Stimulated activated CD8-positive, alpha-beta memory T cell treated with anti-CD3 and anti-CD28 coated beads, Interleukin-12 subunit alpha, Interleukin-12 subunit beta, amount 100 ng/mL, for 24 hours (primary cell): ENCODE data around the gene DYNAP.

Experiments
- DNase-seq: peaks from one replicate; pipeline ENCODE4 v3.0.0-alpha.2; 2020; ENCODE audit errors: extremely low read depth

The DYNAP gene, protein sequence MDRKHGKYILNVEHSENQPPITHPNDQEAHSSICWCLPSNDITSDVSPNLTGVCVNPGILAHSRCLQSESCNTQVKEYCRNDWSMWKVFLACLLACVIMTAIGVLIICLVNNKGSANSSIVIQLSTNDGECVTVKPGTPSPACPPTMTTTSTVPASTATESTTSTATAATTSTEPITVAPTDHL

DNA sequence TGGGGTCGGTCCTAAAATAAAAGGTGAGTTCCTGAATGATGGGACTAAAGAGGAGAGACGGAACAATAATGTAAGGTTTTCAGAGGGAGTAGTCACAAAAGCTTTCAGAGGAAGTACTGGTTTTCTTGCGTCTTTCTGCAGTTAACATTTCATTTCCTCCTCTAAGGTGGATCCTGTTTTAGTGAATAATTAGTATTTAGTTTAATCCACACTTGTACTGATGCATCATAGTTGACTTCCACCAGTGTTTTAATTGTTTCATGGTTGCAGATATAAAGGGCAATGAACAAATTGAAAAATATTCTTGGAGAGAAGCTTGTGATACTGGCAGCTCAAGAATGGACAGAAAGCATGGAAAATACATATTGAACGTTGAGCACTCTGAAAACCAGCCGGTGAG is at the start of gene DYNAP:
Gene DYNAP, plus strand, starts transcription at position 301 of the 400 bp plus-strand sequence. Its CDS starts 38 bp downstream, at position 339.
- DNase-seq: no peak

GRCh38 chr18:54551590-54551989 is 39.5 kb upstream of the DYNAP start:
- DNase-seq: no peak

DNA sequence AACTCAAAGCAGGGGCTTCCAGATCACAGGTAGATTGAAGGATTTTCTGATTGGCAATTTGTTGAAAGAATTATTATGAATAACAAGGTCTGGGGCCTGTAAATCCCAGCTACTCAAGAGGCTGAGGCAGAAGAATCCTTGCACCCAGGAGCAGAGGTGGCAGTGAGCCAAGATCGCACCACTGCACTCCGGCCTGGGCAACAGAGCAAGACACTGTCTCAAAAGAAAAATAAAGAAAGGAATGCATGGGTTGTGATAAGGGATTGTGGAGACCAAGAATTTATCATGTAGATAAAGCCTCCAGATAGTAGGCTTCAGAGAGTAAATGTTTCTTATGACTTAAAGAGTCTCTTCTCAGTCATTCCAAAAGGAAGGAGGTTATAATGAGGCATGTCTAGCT is 35.8 kb upstream of the DYNAP start:
- DNase-seq: no peak

DNA sequence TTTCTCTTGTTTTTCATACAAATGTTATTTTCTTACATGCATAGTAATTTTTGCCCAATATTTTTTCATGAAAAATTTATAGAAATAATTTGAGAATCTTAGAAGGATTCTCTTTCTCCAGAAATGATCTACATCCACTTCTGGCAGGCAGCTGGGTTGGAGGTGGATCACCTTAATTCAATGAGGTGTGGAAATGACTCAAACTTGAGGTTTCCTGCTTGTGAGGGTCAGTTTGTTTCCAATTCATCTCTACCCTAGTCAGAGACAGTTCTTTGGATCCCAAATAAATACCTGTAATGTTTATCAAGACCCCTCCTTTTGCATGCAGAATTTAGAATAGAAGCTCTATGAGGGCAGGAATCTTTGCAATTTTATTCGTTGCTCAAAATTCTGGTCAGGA is 35.0 kb upstream of the DYNAP start:
- DNase-seq: no peak

DNA sequence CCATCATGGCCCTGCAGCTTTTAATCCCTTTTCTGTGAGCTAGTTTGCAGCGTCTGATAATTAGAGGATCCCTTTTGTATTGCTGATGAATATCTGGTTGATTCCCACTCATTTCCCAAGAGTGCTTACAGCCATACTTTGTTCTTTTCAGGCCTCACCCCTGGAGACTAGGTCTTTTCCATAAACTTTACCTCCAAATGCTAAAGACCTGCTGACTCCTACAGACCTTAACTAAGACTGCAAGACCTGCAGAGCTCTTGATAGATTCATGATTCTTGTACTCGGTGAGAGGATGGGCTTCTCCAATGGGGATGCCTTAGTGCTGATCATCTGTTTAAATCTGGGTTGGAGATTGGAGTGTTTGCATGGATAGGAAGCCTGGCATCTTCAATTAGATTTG is 33.1 kb upstream of the DYNAP start:
- DNase-seq: no peak

GRCh38 chr18:54558609-54559585 is 32.1 kb upstream of the DYNAP start:
- DNase-seq: no peak

- DNase-seq: no peak
Measured at GRCh38 chr18:54561706-54562267, 29.3 kb upstream of the DYNAP start.

- DNase-seq: no peak
Measured at GRCh38 chr18:54580202-54580729, 10.8 kb upstream of the DYNAP start.

- no peak for DNase-seq
Measured at GRCh38 chr18:54584065-54584464, 7.0 kb upstream of the DYNAP start.

DNA sequence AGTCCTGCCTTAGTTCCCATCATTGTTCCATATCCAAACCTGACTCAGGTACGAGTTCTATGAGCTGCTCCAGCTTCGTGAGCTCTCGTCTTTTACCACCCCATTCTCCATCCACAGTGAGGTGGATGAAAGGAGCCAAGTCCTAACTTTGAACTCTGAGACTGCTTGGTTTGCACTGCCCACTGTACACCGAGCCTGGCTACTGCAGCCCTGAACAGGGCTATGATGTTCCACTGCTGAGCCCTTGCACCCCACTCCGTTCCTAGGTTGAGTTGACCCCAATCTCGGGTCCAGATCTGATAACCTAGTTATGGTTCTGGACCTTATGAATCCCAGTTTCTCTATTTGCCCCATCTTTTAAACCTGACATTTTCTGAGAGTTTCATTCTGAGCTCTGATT is 5.3 kb upstream of the DYNAP start:
- no peak for DNase-seq

DNA sequence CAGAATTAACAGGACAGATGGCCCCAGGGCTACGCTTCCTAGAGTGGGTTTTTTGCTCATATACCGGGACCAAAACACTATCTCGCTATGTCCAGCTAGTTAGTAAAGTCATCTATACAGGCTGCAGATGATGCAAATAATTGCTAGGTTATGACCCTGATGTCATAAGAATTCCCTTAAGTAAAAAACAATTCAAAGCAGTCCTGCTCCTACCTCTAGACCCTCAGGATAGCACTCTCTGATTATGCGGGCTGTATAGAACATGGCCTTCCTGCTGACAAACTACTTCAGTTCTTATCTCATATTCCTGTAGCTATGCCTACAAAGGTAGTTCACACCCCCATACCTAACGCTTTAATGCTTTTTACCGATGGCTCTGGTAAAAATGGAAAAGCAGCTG is 13.2 kb downstream of the DYNAP start:
- no peak for DNase-seq

DNA sequence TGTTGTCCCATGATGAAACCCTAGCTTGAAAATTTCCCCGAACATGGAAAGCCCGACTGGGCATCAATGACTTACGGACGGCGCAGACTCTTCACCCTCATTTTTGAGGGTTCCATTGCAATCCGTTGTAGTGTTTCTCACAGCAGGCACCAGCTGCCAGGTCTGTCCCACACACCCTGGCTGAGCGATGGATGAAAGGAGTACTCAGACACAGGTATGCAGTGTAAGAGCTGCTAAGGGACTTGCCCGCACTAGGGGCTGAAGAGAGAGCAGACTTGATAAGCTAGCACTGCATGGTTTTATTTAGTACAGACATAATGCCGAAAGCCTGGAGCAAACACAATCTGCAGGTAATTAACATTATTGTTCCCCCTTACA is 15.8 kb downstream of the DYNAP start:
- DNase-seq: no peak

DNA sequence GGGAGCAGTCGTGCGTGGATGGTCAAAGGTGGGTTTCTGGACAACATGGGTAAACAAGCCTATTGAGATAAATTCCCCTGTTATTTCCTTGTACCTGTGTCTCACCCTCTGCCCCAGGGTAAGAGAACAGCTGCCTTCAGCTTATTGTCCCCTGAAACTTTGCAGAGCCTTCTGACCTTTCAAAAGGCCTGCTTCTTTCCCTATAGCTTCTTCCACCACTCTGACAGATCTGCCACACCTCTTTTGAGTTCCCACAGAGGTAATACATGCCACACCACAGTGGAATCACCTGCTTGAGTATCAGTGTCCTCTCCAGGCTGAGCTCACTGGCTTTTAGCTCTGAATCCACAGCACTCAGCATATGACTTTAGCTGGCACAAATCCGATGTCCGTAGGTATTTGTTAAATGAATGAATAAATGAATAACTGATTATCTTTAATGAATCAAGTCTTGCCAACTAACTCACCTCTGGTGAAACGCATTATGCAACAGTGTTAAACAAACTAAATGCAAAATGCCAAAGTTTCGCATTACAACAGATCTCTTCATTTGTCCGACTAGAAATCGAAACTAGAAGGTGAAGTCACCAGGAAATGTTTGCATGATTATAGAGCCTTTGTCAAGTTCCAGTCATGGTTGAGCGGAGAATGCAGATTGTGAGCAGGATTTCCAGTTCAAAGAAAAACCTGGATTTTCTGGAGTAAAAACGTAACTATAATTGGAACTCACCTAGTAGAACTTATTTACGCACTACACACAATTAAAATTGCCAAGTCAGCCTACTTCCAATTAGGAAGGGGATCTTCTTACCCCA is 16.4 kb downstream of the DYNAP start:
- DNase-seq: no peak

- DNase-seq: no peak
Measured at GRCh38 chr18:54608028-54608642, 17.1 kb downstream of the DYNAP start.

- DNase-seq: no peak
Measured at GRCh38 chr18:54611816-54612215, 20.8 kb downstream of the DYNAP start.

- no peak for DNase-seq
Measured at GRCh38 chr18:54612237-54612636, 21.2 kb downstream of the DYNAP start.

DNA sequence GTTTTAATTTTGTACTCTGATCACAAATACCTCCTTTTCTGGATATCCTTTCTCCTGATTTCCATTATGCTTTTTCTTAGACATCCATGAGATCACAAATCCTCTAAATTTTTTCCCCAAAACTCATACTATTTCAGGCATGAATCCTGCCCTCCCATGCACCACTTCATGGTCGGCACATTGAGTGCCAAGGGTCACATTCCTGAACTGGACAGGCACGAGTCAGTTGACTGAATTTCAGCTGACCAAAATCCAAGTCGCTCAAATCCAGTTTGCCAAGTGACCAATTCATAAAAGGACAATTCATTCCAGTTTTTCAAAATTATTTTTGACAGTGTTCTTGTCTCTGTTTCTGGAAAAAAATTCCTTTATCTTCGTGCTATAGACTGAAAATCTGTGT is 22.1 kb downstream of the DYNAP start:
- DNase-seq: no peak

DNA sequence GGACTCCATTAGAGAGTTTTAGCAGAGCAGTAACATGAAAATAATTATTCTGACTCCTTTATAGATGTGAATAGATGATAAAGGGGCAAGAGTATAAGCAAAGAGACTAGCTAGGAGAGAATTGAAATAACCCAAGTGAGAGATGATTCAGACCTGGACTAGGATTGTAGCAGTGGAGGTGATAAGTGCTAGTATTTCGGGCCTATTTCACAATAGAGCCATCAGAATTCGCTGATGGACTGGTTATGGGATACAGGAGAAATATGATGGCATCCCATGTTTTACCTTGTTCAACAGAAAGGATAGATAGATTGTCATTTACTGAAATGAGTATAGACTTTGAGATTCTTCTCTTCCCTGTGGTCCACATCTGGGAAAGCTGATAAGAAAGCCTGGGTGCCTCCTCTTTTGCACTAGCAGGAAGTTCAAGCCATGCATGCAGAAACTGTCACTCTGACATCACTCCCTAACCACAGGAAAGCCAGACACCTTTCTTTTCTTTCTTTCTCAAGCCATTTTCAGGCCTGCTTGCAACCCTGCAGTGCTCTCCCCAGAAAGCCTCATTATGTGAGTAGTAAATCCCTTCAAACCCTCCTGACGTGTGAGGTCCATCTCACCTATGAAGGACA is 25.3 kb downstream of the DYNAP start:
- no peak for DNase-seq

DNA sequence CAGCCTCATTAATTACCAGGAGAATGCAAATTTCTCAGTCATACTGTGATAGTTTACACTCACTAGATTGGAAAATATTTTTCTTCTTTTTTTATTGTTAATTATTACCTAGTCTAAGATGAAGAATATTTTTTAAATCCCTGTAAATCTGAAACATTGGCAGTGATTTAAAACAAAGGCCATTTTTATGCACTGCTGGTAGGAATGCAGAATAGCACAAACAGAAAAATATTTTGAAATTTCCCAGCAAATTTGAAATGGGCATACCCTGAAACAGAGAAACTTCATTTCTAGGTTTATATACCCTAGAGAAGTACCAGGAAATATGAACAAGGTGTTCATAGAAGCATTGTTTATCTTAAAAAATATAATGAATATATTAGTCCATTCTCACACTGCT is 31.0 kb downstream of the DYNAP start:
- no peak for DNase-seq

DNA sequence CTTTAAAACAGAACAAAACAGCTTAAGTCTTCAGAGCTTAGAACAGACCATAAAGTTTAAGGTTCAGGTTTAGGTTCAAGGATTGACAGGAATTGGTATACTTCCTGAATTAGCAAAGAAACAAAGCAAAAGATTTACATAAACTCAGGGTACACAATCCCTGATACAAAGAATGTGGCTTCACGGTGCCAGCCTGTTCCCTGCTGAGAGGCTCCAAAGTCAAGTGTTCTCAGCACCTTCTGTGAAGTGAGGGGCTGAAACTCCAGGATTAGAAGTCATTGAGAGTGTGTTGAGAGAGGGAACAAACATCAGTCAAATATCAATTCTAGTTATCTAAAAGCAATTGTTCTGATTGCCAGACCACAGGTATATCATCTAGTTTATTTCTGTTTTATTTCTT is 35.7 kb downstream of the DYNAP start:
- DNase-seq: no peak

GRCh38 chr18:54630963-54631362 is 39.9 kb downstream of the DYNAP start:
- DNase-seq: no peak
